Measurements from ENCODE around the gene FN1.

DNA sequence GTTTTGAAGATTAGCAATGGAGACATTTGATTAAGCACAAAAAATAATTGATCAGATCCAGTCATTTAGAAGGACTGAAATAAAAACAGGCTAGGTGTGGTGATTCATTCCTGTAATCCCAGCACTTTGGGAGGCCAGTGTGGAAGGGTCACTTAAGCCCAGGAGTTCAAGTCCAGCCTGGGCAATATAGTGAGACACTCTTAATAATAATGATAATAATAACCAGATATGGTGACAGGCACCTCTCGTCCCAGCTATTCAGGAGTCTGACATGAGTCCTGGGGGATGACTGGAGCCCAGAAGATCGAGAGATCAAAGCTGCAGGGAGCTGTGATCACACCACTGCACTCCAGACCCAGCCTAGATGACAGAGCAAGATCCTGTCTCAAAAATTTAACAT lies 3.5 kb upstream of the FN1 start:
- TF ChIP-seq CTCF (IDR thresholded peaks at IDR 0.05) (no peak), EP300 (IDR thresholded peaks at IDR 0.05) (no peak), POLR2A (IDR thresholded peaks at IDR 0.05) (no peak)
